ENCODE data around the gene NLGN4Y. TPM values are rescaled to one million over a fixed set of nuclear protein-coding genes. Genes with fewer than 3 reads are reported as not detected.

NLGN4Y gene
- 4.2 and 17.0 TPM in 2 replicates for total RNA-seq (2014; rRNA removed; shearing (Covaris generic); ENCODE audit: low replicate concordance)

DNA sequence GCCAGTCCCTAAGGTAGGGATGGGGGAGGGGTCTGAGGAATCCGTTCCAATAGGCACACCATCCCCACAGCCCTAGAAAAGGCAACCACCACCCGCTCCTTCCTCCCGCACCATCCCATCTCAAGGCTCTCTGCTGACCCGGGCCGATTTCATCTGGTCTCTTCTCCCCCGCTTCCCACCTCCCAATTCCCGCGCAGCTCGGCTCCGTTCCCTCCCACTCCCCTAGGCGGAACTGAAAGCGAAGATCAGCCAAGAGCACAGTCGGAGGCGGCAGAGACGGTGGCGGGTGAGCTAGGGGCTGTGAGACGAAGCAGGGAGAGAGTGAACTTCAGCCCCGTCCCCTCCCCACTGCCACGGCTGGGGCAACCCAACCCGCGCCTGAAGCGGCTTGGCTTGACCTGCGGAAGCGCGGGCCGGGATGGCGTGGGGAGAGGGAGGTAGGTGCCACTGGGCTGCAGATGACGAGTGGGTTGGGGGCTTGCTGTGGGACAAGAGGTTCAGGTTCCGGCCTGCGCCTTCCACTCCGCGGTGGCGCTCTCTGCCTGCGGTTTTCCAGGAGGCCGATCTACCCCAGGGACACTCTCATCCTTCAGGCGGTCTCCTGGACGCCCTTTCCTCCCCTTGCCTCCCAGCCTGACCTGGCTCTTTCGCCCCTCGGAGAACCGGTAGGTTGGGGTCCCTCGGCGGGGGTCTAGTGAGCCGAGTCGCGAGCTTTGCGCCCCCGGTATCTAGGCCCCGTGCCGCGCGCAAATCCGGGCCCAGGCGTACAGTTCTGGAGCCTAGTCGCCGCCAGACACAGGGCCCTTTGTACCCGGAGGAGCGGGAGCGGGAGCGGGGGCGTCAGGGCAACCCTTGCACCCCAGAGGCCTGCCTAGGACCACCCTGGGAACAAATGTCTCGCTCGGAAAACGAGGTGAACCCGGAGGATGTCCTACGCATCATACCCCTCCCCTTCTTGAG lies at the start of gene NLGN4Y:
TSS of gene NLGN4Y (plus strand) at position 258 of the 960 bp plus-strand sequence. CDS start 97,591 bp downstream, outside the sequence.
- in situ Hi-C loops (cut with HindIII; ENCODE audit: low pct_unique_long_range_greater_than_20kb, low sequenced_read_pairs), result no loop called here

DNA sequence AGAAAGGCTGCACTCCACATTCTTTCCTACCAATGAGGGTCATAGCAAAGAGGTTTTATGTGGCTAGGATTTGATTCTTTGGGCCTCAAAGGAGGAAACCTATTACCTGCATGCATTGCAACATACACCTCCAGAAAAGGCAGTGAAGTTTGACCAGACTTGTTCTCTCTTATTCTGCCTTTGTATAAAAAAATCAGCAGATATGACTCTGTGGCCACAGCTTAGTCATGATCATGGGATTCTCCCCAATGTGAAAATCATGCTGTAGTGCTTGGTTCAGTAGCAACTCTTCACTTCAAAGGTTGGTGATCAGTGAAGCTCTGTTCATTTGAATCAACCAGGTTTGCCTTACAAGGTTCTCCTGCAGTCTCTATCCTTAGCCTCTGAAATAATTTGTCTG lies 38.4 kb upstream of the NLGN4Y start:
- in situ Hi-C loops (cut with HindIII; ENCODE audit: low pct_unique_long_range_greater_than_20kb, low sequenced_read_pairs), result no loop called here
- DNase-seq (ENCODE audit: low read depth), result no peak

More for the DNA sequence above, at the start of gene NLGN4Y:
- peak; percentile 44 for DNase-seq (ENCODE audit: low read depth)

DNA sequence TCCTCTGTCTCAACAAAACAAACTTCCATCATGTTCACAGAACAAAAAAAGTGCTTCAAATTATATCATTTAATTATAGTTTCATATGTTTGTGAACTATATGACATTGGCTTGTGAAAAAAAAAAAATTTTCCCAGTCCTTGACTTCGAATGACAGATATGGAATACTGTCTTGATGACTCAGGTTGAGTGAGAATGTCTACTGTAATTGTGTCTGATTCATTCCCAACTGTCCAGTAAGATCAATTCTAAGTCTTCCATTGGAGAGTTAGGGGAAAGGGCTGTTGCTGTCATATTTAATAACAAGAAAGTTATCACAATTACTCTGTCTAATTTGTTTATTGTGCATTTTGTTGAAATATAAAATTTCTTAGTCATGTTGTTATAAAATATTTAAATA lies 34.1 kb upstream of the NLGN4Y start:
- in situ Hi-C loops (cut with HindIII; ENCODE audit: low pct_unique_long_range_greater_than_20kb, low sequenced_read_pairs), result no loop called here

DNA sequence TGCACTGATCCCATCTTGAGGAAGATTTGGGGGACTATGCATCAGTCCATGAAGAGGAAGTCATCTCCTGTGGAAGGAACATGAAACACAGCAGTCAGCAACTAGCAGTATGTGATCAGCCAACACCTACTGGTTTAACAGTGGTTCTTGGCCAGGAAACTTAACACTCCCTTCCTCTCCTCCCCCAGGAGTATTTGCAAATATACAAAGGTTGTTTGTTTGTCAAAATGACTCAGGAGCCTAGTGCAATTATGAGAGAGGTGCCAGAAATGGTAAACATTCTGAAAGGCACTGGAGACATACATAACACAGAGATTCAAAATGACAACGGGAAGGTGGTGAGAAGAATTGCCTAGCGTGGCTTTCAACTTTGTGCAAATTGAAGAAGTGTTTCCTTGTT lies 26.3 kb upstream of the NLGN4Y start:
- no peak for DNase-seq (ENCODE audit: low read depth)
- in situ Hi-C loops (cut with HindIII; ENCODE audit: low pct_unique_long_range_greater_than_20kb, low sequenced_read_pairs), result no loop called here

More for the DNA sequence above, 34.1 kb upstream of the NLGN4Y start:
- DNase-seq (ENCODE audit: low read depth), result no peak

DNA sequence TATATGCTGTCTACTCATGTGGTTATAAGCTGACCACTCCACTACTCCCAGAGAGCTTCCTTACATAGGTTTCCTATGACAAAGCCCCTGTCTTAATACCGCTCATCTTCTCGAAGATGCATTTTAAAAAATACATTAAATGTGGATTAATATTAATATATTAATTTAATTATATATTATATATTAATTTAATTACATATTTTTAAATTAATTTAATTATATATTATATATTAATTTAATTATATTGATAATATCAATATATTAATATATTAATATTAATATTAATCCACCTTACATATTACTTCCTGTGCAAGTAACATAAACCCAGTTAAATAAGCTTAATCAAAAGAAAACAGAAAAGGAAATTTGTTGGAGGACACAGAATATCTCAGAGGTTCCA lies 19.7 kb upstream of the NLGN4Y start:
- in situ Hi-C loops (cut with HindIII; ENCODE audit: low pct_unique_long_range_greater_than_20kb, low sequenced_read_pairs), result no loop called here
- no peak for DNase-seq (ENCODE audit: low read depth)

DNA sequence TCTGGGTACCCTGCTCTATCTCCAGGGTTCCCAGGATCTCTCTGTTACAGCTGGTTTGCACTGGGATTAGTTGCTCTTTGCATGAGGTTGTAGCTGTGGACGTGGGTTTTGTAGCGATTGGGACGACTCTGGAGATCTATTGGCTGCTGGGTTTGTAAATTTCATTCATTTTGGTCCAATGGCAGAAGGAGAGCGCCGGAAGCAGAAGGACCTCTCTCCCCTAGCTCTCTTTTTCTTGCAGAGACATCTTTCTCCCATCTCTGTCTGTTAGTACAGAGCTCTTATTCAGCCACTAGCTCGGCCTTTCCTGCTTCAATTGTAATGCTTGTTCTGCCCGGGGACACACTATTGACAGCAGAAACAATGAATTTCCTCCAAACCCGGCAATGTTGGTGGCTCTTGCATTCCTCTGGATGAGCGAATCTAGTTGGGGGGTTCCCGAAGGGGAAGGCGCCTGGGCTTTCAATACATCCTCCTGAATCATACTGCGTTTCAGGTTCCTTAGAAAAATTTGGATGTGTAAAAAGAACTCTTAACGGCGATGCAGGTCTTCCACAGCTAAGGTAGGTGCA lies 1.9 kb upstream of the NLGN4Y start:
- in situ Hi-C loops (cut with HindIII; ENCODE audit: low pct_unique_long_range_greater_than_20kb, low sequenced_read_pairs), result no loop called here
- no peak for DNase-seq (ENCODE audit: low read depth)

DNA sequence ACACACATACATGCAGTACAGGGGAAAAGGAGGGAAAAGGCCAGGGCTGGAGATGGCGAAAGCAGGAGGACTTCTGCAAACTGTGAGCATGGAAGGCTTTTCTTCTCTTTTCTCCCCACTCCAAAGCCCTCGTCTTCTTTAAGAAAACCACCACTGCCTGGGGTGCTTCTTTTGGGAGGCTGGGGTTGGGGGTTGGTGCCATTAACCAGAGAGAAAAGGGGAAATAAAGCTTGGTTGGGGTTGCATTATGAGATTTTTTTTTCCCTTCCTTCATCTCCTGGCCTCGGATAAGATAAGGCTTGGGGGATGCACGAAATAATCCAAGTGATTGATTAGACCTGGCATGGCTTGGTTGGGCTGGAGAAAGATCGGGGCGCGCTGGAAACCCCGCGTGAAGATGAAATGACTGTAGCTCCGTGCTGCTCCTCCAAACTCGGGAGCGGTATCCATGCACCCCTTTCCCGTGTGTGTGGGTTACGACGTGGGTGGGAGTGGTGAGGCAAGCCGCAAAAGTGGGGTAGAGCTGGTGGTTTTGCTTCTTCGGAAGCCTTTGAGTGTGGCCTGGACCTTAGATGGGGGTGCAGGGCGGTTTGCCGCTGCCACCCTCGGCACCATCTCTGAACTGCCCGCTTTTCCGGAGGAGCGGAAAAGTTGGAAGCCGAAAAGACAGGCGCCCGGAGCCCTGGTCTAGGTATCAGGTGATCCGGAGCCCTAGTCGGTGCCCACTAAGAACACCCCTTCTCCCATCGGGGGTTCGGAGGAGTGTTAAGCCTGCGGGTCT lies 648 bp upstream of the NLGN4Y start:
- in situ Hi-C loops (cut with HindIII; ENCODE audit: low pct_unique_long_range_greater_than_20kb, low sequenced_read_pairs), result no loop called here
- no peak for DNase-seq (ENCODE audit: low read depth)

DNA sequence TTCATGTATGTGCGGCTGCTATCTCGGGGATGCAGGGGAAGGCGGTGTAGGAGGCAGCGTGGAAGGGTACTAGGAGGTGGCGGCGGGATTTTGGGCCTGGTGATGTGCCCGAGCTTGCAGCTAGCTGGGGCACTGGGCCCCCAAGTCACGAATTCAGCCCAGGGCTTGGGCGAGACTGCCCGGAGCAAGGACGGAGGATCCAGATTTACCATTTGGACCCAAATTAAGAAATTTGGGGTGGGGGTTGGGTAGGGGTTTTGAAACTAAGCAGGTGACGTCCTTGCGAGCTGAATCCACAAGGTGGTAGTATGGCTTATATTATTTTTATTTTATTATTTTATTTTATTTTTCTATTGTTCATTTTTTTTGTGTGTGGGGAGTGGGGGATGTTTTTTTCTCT lies 986 bp downstream of the NLGN4Y start:
- DNase-seq (ENCODE audit: low read depth), result peak; percentile 14
- in situ Hi-C loops (cut with HindIII; ENCODE audit: low pct_unique_long_range_greater_than_20kb, low sequenced_read_pairs), result no loop called here

DNA sequence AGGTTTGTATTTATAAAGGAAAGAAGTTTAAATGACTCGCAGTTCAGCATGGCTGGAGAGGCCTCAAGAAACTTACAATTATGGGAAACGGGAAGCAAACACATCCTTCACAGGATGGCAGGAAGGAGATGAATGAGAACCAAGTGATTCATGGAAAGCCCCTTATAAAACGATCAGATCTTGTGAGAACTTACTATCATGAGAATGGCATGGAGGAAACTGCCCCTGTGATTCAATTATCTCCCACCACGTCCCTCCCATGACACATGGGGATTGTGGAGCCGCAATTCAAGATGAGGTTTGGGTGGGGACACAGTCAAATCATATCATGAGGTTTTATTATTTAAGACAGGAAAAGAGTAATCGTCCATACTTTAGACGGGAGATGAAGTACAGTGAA lies 4.0 kb downstream of the NLGN4Y start:
- DNase-seq (ENCODE audit: low read depth), result no peak
- in situ Hi-C loops (cut with HindIII; ENCODE audit: low pct_unique_long_range_greater_than_20kb, low sequenced_read_pairs), result no loop called here

DNA sequence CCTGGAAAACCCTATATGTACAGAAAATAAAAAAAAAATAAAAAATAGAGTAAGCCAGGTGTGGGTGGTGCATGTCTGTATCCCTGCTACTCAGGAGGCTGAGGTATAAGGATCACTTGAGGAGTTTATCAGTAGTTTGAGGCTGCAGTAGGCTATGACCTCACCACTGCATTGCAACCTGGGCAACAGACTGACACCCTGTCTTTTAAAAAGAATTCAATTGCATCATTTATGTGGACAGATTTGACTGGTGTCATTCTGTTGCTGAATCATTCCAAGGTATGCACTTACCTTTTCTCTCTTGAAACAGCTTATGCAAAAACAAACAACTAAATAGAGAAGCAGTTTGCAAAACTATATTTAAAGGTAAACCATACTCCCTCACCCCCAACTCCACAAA lies 12.4 kb downstream of the NLGN4Y start:
- no peak for DNase-seq (ENCODE audit: low read depth)
- in situ Hi-C loops (cut with HindIII; ENCODE audit: low pct_unique_long_range_greater_than_20kb, low sequenced_read_pairs), result no loop called here

DNA sequence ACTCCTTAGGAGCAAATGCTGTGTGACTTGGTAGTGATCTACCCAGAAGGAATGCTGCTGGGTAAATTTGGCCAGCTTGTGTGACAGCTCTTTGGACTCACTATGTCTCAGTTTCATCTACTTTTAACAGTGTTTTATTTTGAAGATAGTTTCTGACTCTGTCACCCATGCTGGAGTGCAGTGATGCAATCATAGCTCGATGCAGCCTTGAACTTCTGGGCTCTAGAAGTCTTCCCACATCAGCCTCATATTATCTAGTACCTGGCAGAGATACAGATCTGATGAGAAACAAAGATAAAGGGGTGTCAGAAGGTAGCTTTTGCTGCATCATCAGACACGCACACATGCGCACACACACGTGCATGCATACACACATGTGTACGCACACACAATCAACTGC lies 19.2 kb downstream of the NLGN4Y start:
- no peak for DNase-seq (ENCODE audit: low read depth)
- in situ Hi-C loops (cut with HindIII; ENCODE audit: low pct_unique_long_range_greater_than_20kb, low sequenced_read_pairs), result no loop called here

DNA sequence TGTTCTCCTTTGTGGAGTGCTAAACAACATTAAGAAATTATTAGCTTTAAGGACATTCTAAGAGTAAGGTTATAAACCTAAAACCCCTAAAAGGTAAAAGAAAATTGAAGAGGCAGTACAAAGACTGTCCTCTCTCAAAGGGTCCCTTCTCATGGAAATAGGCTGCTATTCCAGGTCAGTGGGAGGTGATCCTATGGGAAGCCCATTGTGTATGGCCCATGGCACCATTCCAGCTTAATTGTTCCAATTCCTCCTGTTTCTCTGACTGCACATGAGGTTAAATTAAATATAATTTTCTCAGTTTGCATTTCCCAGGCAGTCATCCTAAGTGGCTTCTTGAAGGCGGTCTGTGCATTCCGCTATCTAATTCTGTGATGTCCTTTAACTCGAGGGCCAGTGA lies 57.0 kb downstream of the NLGN4Y start:
- no peak for DNase-seq (ENCODE audit: low read depth)
- in situ Hi-C loops (cut with HindIII; ENCODE audit: low pct_unique_long_range_greater_than_20kb, low sequenced_read_pairs), result no loop called here

DNA sequence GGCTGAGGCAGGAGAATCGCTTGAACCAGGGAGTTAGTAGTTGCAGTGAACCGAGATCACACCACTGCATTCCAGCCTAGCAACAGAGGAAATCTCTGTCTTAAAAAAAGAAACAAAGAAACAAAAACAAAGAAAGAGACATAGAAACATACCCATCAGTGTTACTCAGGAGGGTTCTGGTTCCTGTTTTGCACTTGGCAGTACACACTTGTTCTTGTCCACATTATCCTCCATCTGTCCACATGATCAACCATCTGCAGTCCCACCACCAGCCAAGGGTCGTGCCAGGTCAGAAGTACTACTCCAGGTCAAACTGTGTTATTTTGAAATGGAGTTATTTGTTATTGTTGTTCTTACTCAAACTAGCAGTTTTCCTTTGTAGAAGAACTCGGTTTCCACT lies 62.4 kb downstream of the NLGN4Y start:
- no peak for DNase-seq (ENCODE audit: low read depth)
- in situ Hi-C loops (cut with HindIII; ENCODE audit: low pct_unique_long_range_greater_than_20kb, low sequenced_read_pairs), result no loop called here

DNA sequence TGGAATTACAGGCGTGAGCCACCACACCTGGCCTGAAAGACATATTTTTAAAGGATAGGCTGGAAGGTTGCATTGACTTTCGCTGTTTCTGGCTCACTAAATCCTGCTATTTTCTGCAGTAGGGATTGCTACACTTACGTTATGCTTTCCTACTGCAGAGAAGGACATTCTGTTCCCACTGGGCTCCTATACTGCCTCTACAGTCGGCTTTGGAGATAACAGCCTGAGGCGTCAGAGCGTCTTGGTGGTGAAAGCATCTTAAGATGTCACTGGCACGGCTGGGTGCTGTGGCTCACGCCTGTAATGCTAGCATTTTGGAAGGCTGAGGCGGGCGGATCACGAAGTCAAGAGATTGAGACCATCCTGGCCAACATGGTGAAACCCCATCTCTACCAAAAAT lies 77.0 kb downstream of the NLGN4Y start:
- in situ Hi-C loops (cut with HindIII; ENCODE audit: low pct_unique_long_range_greater_than_20kb, low sequenced_read_pairs), result no loop called here
- DNase-seq (ENCODE audit: low read depth), result no peak

DNA sequence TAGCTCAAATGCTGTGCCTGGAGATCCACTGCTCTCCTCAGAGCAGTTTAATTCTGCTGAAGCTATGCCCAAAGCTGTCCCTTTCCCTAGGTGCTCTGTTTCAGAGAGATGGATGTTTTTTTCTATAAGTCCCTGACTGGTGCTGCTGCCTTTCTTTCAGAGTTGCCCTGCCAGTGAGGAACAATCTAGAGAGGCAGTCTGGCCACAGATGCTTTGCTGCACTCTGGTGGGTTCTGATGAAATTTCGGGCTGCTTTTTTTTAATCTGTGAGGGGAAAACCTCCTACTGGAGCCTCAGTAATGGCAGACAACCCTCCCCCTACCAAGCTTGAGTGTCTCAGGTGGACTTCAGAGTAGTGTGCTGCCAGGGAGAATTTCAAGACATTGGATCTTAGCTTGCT lies 93.3 kb downstream of the NLGN4Y start:
- no peak for DNase-seq (ENCODE audit: low read depth)
- in situ Hi-C loops (cut with HindIII; ENCODE audit: low pct_unique_long_range_greater_than_20kb, low sequenced_read_pairs), result no loop called here

DNA sequence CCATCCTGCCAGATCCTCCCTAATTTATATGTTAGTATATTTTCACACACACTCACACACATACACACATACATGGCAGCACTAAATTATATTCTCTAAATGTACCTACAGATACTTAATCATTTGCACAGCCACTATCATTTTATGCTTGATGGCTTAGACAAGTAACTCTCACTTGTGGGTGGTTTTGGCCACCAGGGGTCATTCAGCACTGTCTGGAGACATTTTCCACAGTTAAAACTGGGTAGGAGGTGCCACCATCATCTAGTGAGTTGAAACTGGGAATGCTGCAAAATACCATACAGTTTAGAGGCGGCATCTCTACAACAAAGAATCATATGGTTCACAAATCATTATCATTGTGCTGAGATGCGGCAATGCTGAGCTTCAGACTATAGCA lies 94.2 kb downstream of the NLGN4Y start:
- in situ Hi-C loops (cut with HindIII; ENCODE audit: low pct_unique_long_range_greater_than_20kb, low sequenced_read_pairs), result no loop called here

DNA sequence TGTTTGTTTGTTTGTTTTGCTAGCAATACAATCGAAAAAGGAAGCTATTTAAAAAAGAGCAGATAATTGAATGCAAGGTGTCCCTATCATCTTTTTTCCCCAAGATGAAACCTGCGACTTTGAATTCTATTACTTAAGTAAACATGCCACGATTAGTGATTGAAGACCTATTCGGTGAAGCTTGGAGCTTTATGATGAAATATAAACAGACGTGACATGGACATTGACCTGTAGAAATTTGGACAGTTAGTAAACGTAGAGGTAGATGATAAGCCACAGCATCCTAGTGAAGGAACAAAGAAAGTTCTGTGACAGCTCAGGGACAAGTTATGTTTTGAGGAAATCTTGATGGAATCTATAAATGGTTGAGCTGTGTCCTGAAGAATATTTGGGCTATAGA lies 103.9 kb downstream of the NLGN4Y start:
- no peak for DNase-seq (ENCODE audit: low read depth)
- in situ Hi-C loops (cut with HindIII; ENCODE audit: low pct_unique_long_range_greater_than_20kb, low sequenced_read_pairs), result no loop called here

More for the DNA sequence above, 94.2 kb downstream of the NLGN4Y start:
- DNase-seq (ENCODE audit: low read depth), result no peak

DNA sequence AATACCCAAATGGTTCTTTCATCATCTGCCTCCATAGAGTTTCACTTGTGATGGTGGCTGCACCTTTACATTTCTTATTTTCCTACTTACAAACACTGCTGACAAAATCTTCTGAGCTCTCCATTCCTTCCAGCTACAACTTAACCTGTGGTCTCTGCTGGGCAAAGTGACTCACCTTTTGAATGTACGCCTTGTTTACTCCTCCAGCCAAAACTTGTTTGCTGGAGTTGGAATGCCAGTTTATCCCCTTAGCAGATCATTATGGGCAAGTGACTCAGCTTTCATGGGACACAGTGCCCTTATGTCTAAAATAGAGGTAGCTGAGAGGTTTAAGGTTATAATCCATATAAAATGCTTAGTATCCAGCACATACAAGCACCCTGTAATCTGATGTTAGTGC lies 107.3 kb downstream of the NLGN4Y start:
- in situ Hi-C loops (cut with HindIII; ENCODE audit: low pct_unique_long_range_greater_than_20kb, low sequenced_read_pairs), result no loop called here
- no peak for DNase-seq (ENCODE audit: low read depth)

DNA sequence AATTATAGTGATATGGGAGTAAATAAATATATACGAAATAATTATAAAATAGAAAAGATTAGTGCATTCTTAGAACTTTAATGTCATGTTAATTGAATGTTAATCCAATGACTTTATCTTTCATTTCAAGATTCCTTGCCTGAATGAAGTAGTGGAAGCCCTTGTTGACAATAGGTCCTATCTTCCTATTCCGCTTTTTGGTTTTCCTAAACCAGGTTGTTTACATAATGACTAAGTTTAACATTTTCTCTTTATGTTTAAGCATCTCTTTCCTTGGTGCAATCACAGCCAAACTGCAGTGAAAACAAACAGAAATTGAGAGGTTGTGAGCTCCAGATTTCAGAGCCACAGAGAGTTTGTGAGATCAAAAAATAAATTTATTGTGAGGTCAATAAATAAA lies 109.4 kb downstream of the NLGN4Y start:
- no peak for DNase-seq (ENCODE audit: low read depth)
- in situ Hi-C loops (cut with HindIII; ENCODE audit: low pct_unique_long_range_greater_than_20kb, low sequenced_read_pairs), result no loop called here
